ENCODE measurements around the gene AKIP1.

The AKIP1 gene

GRCh38 chr11:8962841-8963240 is 51.9 kb downstream of the AKIP1 start:
- DNase-seq = no peak

GRCh38 chr11:8963569-8964323 is 52.8 kb downstream of the AKIP1 start:
- DNase-seq = peak; percentile 71

GRCh38 chr11:8964324-8965320 is 53.6 kb downstream of the AKIP1 start, which contains the start of gene TMEM9B:
Gene TMEM9B (minus strand): TSS chr11:8964442. CDS start chr11:8964313, 129 bp downstream.
- DNase-seq = peak; percentile 74

- no peak for DNase-seq
Observed at GRCh38 chr11:8967184-8967583, 56.2 kb downstream of the AKIP1 start.

Data from CD4-positive, alpha-beta T cell treated with Interleukin-4 for 4 hours (primary cell).